SW 1271 (cell line): ENCODE measurements around the gene ATG101.

Source experiments
- DNase-seq, 2 experiments: peaks; one replicate each; lab custom pipeline; 2025; lab: John Stamatoyannopoulos, UW

The ATG101 gene

GRCh38 chr12:52057638-52058576 lies 11.9 kb upstream of the ATG101 start:
- no peak for DNase-seq

DNA sequence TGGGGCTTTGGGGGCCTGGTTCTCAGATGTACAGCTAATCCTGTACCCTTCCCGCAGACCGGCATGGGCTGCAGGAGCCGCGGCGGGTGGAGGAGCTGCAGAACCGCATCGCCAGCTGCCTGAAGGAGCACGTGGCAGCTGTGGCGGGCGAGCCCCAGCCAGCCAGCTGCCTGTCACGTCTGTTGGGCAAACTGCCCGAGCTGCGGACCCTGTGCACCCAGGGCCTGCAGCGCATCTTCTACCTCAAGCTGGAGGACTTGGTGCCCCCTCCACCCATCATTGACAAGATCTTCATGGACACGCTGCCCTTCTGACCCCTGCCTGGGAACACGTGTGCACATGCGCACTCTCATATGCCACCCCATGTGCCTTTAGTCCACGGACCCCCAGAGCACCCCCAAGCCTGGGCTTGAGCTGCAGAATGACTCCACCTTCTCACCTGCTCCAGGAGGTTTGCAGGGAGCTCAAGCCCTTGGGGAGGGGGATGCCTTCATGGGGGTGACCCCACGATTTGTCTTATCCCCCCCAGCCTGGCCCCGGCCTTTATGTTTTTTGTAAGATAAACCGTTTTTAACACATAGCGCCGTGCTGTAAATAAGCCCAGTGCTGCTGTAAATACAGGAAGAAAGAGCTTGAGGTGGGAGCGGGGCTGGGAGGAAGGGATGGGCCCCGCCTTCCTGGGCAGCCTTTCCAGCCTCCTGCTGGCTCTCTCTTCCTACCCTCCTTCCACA lies 11.0 kb upstream of the ATG101 start:
- no peak for DNase-seq

GRCh38 chr12:52059582-52060497 lies 9.9 kb upstream of the ATG101 start:
- no peak for DNase-seq

DNA sequence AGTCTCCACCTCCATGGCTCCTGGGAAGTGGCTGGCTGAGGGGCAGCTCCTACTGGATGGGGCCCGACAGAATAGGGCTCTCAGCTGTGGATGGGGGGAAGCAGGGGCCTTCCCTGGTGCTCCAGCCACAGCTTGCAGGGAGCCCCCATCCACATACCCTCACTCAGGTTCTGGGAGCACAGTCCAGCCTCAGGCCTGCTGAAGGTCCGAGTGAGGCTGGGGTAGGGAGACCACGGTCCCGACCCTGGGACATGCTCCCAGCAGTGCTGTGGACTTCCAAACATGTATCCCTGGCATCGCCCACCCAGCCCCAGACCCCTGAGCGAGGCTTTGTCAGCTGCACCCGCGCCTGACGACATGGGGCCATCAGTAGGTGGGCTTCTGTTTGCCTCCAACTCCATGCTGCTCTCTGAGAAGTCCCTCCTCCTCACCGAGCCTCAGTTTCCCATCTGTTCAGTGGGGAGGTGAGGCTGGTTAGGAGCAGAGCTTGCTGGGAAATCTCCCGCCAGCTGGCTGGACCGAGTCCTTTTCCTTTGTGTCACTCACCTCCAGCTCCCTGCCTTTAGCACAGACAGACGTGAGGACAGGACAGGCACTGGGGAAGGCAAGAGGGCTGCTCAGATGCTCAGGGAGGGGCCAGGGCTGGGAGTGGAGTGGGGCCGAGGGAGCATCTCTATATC lies 9.1 kb upstream of the ATG101 start:
- no peak for DNase-seq

- no peak for DNase-seq
Observed at GRCh38 chr12:52061470-52062166, 8.2 kb upstream of the ATG101 start.

GRCh38 chr12:52062167-52063081 lies 7.4 kb upstream of the ATG101 start:
- DNase-seq: no peak

- no peak for DNase-seq
Observed at GRCh38 chr12:52063082-52063924, 6.5 kb upstream of the ATG101 start.

- no peak for DNase-seq
Observed at GRCh38 chr12:52063981-52064649, 5.7 kb upstream of the ATG101 start.

DNA sequence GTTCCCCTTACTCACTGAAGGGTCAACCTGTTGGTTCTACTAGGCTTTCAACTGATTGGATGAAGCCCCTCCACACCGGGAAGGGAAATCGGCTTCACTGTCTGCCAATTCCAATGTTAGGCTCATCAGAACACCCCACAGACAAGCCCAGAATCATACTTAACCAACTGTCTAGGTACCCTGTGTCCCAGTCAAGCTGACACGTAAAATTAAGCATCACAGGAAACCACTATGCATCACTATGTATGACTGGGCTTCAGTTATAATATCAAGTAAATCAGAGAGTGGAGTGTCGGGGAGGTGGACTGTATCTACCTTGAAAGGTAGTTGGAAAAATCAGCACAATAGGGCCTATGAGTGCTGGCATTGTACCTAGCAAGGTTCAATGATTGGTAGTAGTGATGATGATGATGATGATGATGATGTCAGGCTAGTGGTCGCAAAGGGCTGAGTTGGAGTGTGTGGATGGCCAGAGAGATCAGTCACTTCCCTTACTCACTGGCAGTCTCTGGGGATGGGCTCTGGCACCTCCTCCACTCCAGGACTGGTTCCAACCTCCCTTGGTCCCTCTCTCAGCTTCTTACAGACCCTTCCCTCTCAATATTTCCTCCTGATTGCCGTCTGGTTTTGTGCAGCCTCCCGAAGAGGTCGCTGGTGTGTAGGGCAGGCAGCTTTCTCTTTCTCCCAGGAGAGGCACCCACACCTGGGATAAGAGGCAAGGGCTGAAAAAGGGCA lies 3.3 kb upstream of the ATG101 start:
- no peak for DNase-seq

DNA sequence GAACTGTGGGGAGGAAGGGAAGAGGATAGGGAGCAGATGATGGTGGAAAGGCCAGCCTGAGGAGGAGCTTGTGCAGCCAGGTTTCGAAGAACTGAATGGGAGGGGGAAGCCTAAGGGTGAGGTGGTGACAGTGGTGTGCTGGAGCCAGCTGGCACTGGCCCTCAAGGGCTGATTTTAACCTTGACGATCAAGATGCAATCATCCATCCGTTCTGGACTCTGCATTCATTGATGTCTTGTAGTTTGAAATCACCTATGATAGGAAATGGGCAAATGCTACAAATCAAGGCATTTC lies 2.8 kb upstream of the ATG101 start:
- DNase-seq: no peak

- no peak for DNase-seq
Observed at GRCh38 chr12:52070185-52070925, 577 bp downstream of the ATG101 start.

DNA sequence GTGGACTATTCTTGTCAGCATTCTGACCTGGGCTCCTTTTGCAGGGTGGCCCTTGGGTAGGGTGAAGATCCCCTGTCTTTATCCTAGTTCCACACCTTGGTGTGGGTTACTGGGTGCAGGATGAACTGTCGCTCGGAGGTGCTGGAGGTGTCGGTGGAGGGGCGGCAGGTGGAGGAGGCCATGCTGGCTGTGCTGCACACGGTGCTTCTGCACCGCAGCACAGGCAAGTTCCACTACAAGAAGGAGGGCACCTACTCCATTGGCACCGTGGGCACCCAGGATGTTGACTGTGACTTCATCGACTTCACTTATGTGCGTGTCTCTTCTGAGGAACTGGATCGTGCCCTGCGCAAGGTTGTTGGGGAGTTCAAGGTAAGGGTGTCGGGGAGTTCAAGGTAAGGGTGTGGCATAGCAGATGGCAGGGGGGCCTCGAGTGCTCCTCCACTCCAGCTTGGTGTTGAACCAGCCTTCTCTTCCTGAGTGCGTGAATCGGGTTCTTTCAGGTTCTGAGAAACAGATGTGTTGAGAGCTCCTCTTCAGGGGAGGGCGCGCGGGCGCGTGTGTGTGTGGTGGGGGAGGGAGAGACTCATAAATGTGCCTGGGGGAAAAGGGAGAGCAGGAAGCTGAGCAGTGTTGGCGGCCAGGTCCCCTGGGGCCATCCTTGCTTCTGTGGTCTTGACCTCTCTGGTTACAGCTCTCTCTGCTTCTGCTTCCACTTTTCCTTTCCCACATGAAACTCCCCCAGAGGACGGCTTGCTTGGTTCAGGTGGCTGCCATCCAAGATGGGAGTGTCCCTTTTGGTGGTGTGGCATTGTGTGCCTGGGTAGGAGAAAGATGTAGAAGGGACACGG lies 4.0 kb downstream of the ATG101 start:
- DNase-seq: no peak

DNA sequence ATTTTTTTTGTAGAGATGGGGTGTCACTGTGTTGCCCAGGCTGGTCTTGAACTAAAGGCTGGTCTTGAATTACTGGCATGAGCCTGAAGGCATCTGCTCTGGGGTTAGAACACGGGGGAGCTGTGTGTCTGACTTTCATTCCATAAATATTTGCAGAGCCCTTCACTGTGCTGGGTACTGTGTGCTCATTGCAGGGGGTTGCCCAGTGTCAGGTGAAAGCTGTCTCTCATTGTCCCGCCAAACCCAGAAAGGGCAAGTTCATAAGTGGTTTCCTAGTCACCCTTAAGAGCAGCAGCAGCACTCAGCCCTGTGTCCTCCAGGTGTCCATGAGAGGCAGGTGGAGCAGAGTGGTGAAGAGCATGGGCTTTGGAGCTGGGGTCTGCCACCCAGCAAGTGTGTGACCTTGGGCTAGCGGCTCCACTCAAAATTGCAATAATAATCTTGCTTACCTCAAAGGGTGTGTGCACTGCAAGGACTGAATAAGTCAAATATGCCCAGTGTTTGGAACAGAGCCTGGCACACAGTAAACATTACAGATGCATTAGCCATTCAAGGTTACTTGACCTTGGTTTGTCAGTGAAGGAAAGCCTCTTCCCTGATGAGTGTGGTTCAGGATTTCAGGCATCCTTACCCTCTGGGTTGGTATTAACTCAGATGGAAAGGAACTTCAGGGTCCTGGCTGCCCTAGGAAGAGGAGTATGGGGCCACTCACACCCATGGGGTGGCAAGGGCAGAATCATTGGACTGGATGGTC lies 5.4 kb downstream of the ATG101 start:
- no peak for DNase-seq

DNA sequence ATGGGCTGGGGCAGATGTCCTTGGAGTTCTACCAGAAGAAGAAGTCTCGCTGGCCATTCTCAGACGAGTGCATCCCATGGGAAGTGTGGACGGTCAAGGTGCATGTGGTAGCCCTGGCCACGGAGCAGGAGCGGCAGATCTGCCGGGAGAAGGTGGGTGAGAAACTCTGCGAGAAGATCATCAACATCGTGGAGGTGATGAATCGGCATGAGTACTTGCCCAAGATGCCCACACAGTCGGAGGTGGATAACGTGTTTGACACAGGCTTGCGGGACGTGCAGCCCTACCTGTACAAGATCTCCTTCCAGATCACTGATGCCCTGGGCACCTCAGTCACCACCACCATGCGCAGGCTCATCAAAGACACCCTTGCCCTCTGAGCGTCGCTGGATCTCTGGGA lies 7.0 kb downstream of the ATG101 start:
- no peak for DNase-seq

- DNase-seq: no peak
Observed at GRCh38 chr12:52078276-52078675, 8.5 kb downstream of the ATG101 start.
